H1 (cell line): ENCODE data around the gene MYO1F. TPM values are rescaled to one million over a fixed set of nuclear protein-coding genes. Genes with fewer than 3 reads are reported as not detected.
A peak's percentile ranks its signal among the peaks of the same experiment; 100 is the strongest.

Experiments used
- CTCF ChIA-PET: fragments of 300-600 bp; sonication (Branson Sonifier 250); formaldehyde crosslinking; loops from one replicate; lab custom pipeline; 2021; ENCODE audit not compliant: partially characterized antibody; lab: Charles Lee
- POLR2A ChIA-PET: fragments of 300-600 bp; sonication (Branson Sonifier 250); formaldehyde crosslinking; loops from one replicate; lab custom pipeline; 2021; ENCODE audit warnings: inconsistent platforms; ENCODE audit not compliant: partially characterized antibody; lab: Charles Lee
- DNase-seq, 2 experiments: peaks; one replicate each; pipeline versions ENCODE4 v3.0.0 to v3.0.0-alpha.2; 2010 to 2022; ENCODE audit warnings: low spot score in 2 of 2, low read depth in 1 of 2, mixed read lengths in 1 of 2
- FAIRE-seq: peaks from 2 replicates; lab custom pipeline; 2011; peaks lifted over from hg19 to GRCh38; lab: Jason Lieb, UNC
- H2AFZ ChIP-seq: 2 replicates; pipeline ENCODE4 v1.8.1; 2012; ENCODE audit warnings: low read length, inconsistent platforms
- H2AK5ac ChIP-seq: 2 replicates; pipeline ENCODE4 v1.6.1; 2013; ENCODE audit warnings: low read depth, low read length
- H2BK120ac ChIP-seq: replicated peaks from 2 replicates; pipeline ENCODE3; 2013; ENCODE audit warnings: low read depth, low read length, inconsistent platforms
- H2BK12ac ChIP-seq: 2 replicates; pipeline ENCODE4 v1.6.1; 2013; ENCODE audit warnings: low read depth, low read length
- H2BK15ac ChIP-seq: 2 replicates; pipeline ENCODE4 v1.6.1; 2013; ENCODE audit warnings: low read length
- H2BK20ac ChIP-seq: 2 replicates; pipeline ENCODE4 v1.6.1; 2013; ENCODE audit warnings: low read length
- H2BK5ac ChIP-seq: 2 replicates; pipeline ENCODE4 v1.6.1; 2013; ENCODE audit warnings: low read depth, low read length
- H3K14ac ChIP-seq: 2 replicates; pipeline ENCODE4 v1.6.1; 2013; ENCODE audit warnings: inconsistent platforms; ENCODE audit not compliant: insufficient read length
- H3K18ac ChIP-seq: 2 replicates; pipeline ENCODE4 v1.6.1; 2013; ENCODE audit warnings: low read length; ENCODE audit errors: extremely low read depth
- H3K23ac ChIP-seq: 2 replicates; pipeline ENCODE4 v1.6.1; 2013; ENCODE audit warnings: inconsistent platforms; ENCODE audit not compliant: insufficient read length
- H3K23me2 ChIP-seq: 2 replicates; pipeline ENCODE4 v1.6.1; 2013; ENCODE audit warnings: low read depth, low read length
- H3K27ac ChIP-seq: 2 replicates; pipeline ENCODE4 v1.6.1; 2011; ENCODE audit warnings: low read depth, low read length, inconsistent platforms
- H3K27me3 ChIP-seq, 4 experiments: replicated peaks in 1 of 4; 1 replicate in 1 of 4; 2 replicates in 3 of 4; pipeline versions ENCODE4 v1.6.1 to v1.8.1; 2011 to 2013; ENCODE audit warnings: low read length in 3 of 4, mild to moderate bottlenecking in 3 of 4, inconsistent platforms in 2 of 4, mixed read lengths in 2 of 4, moderate library complexity in 1 of 4; ENCODE audit not compliant: control insufficient read depth in 3 of 4, insufficient read depth in 3 of 4; ENCODE audit errors: extremely low read depth in 1 of 4
- H3K36me3 ChIP-seq, 4 experiments: 2 replicates each; pipeline versions ENCODE4 v1.6.1 to v1.8.1; 2011 to 2013; ENCODE audit warnings: mild to moderate bottlenecking in 4 of 4, low read length in 3 of 4, moderate library complexity in 2 of 4, control low read depth in 1 of 4, inconsistent platforms in 1 of 4; ENCODE audit not compliant: insufficient read depth in 4 of 4, control insufficient read depth in 2 of 4
- H3K4ac ChIP-seq: replicated peaks from 2 replicates; pipeline ENCODE3; 2013; ENCODE audit warnings: low read length, low read depth, mixed read lengths, inconsistent platforms; ENCODE audit not compliant: insufficient read length
- H3K4me1 ChIP-seq, 4 experiments: replicated peaks in 1 of 4; 1 replicate in 1 of 4; 2 replicates in 3 of 4; pipeline versions ENCODE4 v1.6.1 to v1.8.1; 2011 to 2013; ENCODE audit warnings: low read length in 3 of 4, inconsistent platforms in 2 of 4, mixed read lengths in 1 of 4; ENCODE audit not compliant: insufficient read depth in 4 of 4, control insufficient read depth in 3 of 4
- H3K4me2 ChIP-seq, 2 experiments: 2 replicates each; pipeline versions ENCODE4 v1.6.1 to v1.8.1; 2011 to 2013; ENCODE audit warnings: low read depth in 2 of 2, low read length in 2 of 2, control low read depth in 1 of 2, inconsistent platforms in 1 of 2, mild to moderate bottlenecking in 1 of 2; ENCODE audit not compliant: insufficient read depth in 1 of 2
- H3K4me3 ChIP-seq, 4 experiments: fragments of 200-600, 300-600 bp in 1 of 4; sonication (generic), shearing (Covaris generic), sonication (Bioruptor Twin) in 1 of 4; 2 replicates each; pipeline versions ENCODE4 v1.5.1 to v1.8.1; 2011 to 2016; ENCODE audit warnings: low read length in 4 of 4, low read depth in 3 of 4, control low read depth in 2 of 4, inconsistent platforms in 2 of 4, mild to moderate bottlenecking in 2 of 4, mixed read lengths in 1 of 4, moderate library complexity in 1 of 4; ENCODE audit not compliant: insufficient read depth in 2 of 4; ENCODE audit errors: extremely low read depth in 1 of 4
- H3K56ac ChIP-seq: replicated peaks from 2 replicates; pipeline ENCODE3; 2013; ENCODE audit warnings: low read depth, mild to moderate bottlenecking, mixed read lengths, low read length, inconsistent platforms; ENCODE audit not compliant: insufficient read length
- H3K79me1 ChIP-seq: 2 replicates; pipeline ENCODE4 v1.6.1; 2013; ENCODE audit warnings: low read depth, low read length, control low read depth
- H3K79me2 ChIP-seq, 2 experiments: 2 replicates each; pipeline versions ENCODE4 v1.6.1 to v1.8.1; 2012 to 2013; ENCODE audit warnings: low read length in 2 of 2, mild to moderate bottlenecking in 2 of 2, inconsistent platforms in 1 of 2; ENCODE audit not compliant: insufficient read depth in 2 of 2, control insufficient read depth in 1 of 2
- H3K9ac ChIP-seq, 4 experiments: replicated peaks in 1 of 4; 1 replicate in 1 of 4; 2 replicates in 3 of 4; pipeline versions ENCODE4 v1.6.1 to v1.8.1; 2011 to 2013; ENCODE audit warnings: low read depth in 3 of 4, low read length in 3 of 4, control low read depth in 2 of 4, mild to moderate bottlenecking in 2 of 4, moderate library complexity in 2 of 4, inconsistent platforms in 1 of 4; ENCODE audit errors: extremely low read depth in 1 of 4
- H3K9me3 ChIP-seq, 2 experiments: 2 replicates each; pipeline versions ENCODE4 v1.6.1 to v1.8.1; 2012 to 2013; ENCODE audit warnings: mild to moderate bottlenecking in 2 of 2, moderate library complexity in 2 of 2, control low read depth in 1 of 2, inconsistent platforms in 1 of 2, low read depth in 1 of 2, low read length in 1 of 2, mixed read lengths in 1 of 2; ENCODE audit not compliant: insufficient read depth in 2 of 2
- H4K20me1 ChIP-seq, 2 experiments: replicated peaks in 1 of 2; 2 replicates each; pipeline versions ENCODE3 to v1.8.1; 2011 to 2013; ENCODE audit warnings: inconsistent platforms in 2 of 2, low read length in 2 of 2, mild to moderate bottlenecking in 1 of 2; ENCODE audit not compliant: insufficient read depth in 2 of 2, control insufficient read depth in 1 of 2
- H4K5ac ChIP-seq: 2 replicates; pipeline ENCODE4 v1.6.1; 2013; ENCODE audit warnings: low read length, low read depth, mixed read lengths, inconsistent platforms; ENCODE audit not compliant: insufficient read length
- H4K8ac ChIP-seq: 2 replicates; pipeline ENCODE4 v1.8.0; 2013; ENCODE audit warnings: mild to moderate bottlenecking, moderate library complexity, low read length, inconsistent platforms; ENCODE audit not compliant: insufficient read depth; ENCODE audit errors: extremely low read depth
- H4K91ac ChIP-seq: replicated peaks from 2 replicates; pipeline ENCODE3; 2013; ENCODE audit warnings: low read length, mixed read lengths, inconsistent platforms; ENCODE audit not compliant: insufficient read length
- BCL11A ChIP-seq, 2 experiments: IDR thresholded peaks; one replicate each; pipeline ENCODE4 v1.6.1; 2011; ENCODE audit warnings: low read depth in 2 of 2, low read length in 2 of 2, mild to moderate bottlenecking in 2 of 2
- FOSL1 ChIP-seq: IDR thresholded peaks from 2 replicates; pipeline ENCODE4 v1.6.1; 2011; ENCODE audit warnings: mild to moderate bottlenecking, low read depth, low read length, moderate library complexity; ENCODE audit not compliant: insufficient read depth
- KDM1A ChIP-seq: fragments of 200-600, 300-600 bp; sonication (generic); IDR thresholded peaks from 2 replicates; pipeline ENCODE4 v1.7.1; 2016; ENCODE audit warnings: mild to moderate bottlenecking, low read length, borderline replicate concordance
- PHF8 ChIP-seq: fragments of 200-600 bp; sonication (generic); conservative IDR thresholded peaks from 2 replicates; pipeline ENCODE4 v1.7.1; 2012; ENCODE audit warnings: low read depth, mild to moderate bottlenecking, inconsistent platforms, low read length, moderate library complexity
- TBP ChIP-seq: IDR thresholded peaks from 2 replicates; pipeline ENCODE4 v1.6.1; 2011; ENCODE audit warnings: low read depth, low read length, improper control_type of control experiment
- WGBS, 2 experiments: shearing (Covaris generic) in 1 of 2; methylation state at CpG; one replicate each; pipeline versions ENCODE4 v1.1.6 to v1.1.7; 2013 to 2015; ENCODE audit warnings: low lambda C conversion rate in 2 of 2, mixed read lengths in 2 of 2, inconsistent platforms in 1 of 2, low coverage in 1 of 2, missing lambda C conversion rate in 1 of 2; ENCODE audit not compliant: insufficient replicate concordance in 2 of 2, insufficient coverage in 1 of 2, insufficient read length in 1 of 2; ENCODE audit errors: extremely low coverage in 1 of 2, missing lambda C conversion rate in 1 of 2; 5-methylcytosine and 5-hydroxymethylcytosine counted together
- polyA plus RNA-seq, 7 experiments: library from polyadenylated mRNA; depleted of rRNA in 3 of 7; stranded (reverse) in 5 of 7; unstranded in 2 of 7; fragments of >200 nt in 5 of 7; fragments of 200-250 nt in 2 of 7; gene quantifications; 1 replicate in 5 of 7; 2 replicates in 1 of 7; 4 replicates in 1 of 7; pipeline versions ENCODE4 v1.2.1 to v1.2.3, GENCODE V29; 2011 to 2013; ENCODE audit warnings: missing spikeins in 2 of 7, mixed read lengths in 2 of 7
- total RNA-seq: library from RNA; stranded (reverse); fragmentation: NEBNext Ultra II Directional; extraction: Animal tissue kit (Norgen Biotek cat#: 25700); gene quantifications from 2 replicates; pipeline ENCODE4 v1.2.1, GENCODE V29; 2021

Gene MYO1F
- total and polyA plus RNA-seq, 2 of the 8 experiments (the other 6 are each of a cell fraction or from before 2014, with no cell fraction given) = 1.4 to 4.6 TPM

GRCh38 chr19:8513036-8513686 is 64.1 kb downstream of the MYO1F start:
- DNase-seq (no peak), FAIRE-seq (no peak)
- Histone ChIP-seq H3K27me3 (no peaks in the 10 kb centered on the region), H3K56ac (peak overlapping the region; percentile 56), H3K4me2 (peak overlapping the region; percentile 43 to 69), H2AFZ (no peak overlapping the region), H3K4me3 (peak overlapping the region; percentile 31 to 86 (median 76); a peak in 6 of 8 replicates), H3K9ac (peak overlapping the region in 3 of 4 experiments; percentile 45 to 96 (median 95); a peak in 4 of 7 replicates), H3K14ac (no peak overlapping the region), H2BK12ac (peak overlapping the region; percentile 88; the same call in 1 of the 2 replicates), H3K36me3 (peaks cover 0 to 9% (median 0%) of the 10 kb centered on the region in 4 experiments; a peak in 2 of 8 replicates), H3K4me1 (peaks cover 0 to 14% (median 8%) of the 10 kb centered on the region in 4 experiments; a peak in 6 of 7 replicates), H3K4ac (peak overlapping the region; percentile 96), H2BK5ac (peak overlapping the region; percentile 91; the same call in 1 of the 2 replicates), H3K27ac (peak overlapping the region; percentile 31; the same call in 1 of the 2 replicates), H2BK20ac (no peak overlapping the region), H4K5ac (peak overlapping the region; percentile 5), H3K23me2 (peaks cover 4% of the 10 kb centered on the region; the same call in 1 of the 2 replicates), H3K9me3 (no peaks in the 10 kb centered on the region), H3K23ac (no peak overlapping the region), H3K79me2 (no peaks in the 10 kb centered on the region), H4K8ac (peak overlapping the region; percentile 42; the same call in 1 of the 2 replicates), H4K20me1 (no peaks in the 10 kb centered on the region), H3K18ac (peak overlapping the region; percentile 75; the same call in 1 of the 2 replicates), H2AK5ac (no peak overlapping the region), H4K91ac (peak overlapping the region; percentile 17), H2BK15ac (no peak overlapping the region), H3K79me1 (0 out of 2 replicates have a peak, but pooled peaks cover 3% of the 10 kb centered on the region), H2BK120ac (no peak overlapping the region)
- POLR2A ChIA-PET = interaction anchor here (0.6 to 4.5 kb wide), 19 partner anchors 9 to 179 kb away, joined by 3 to 73 read pairs (median 4); partner anchors contain the start of gene KANK3
- CTCF ChIA-PET = interaction anchor here (0.6 to 1.8 kb wide), 14 partner anchors 9 to 181 kb away, joined by 3 to 15 read pairs (median 3); no protein-coding TSS in a partner anchor
- WGBS, 2 experiments = 68% methylated on average over 18 of the region's 19 CpGs; no CpG with 5 or more reads in 1 of the 2 experiments
- TF ChIP-seq TBP = no peak
- peak; percentile 61; the same call in 1 of the 2 replicates for TF ChIP-seq KDM1A
- no peak for TF ChIP-seq BCL11A (IDR thresholded peaks at IDR 0.05; ENCODE audit: low read depth in 2 of 2, low read length in 2 of 2)
- TF ChIP-seq FOSL1 = no peak
- TF ChIP-seq PHF8 = no peak
